NOMO-1 (cell line): ENCODE measurements around the gene TBK1.
"Not testable (repeated sequence)": the region's sequence is repeated elsewhere in the genome, so short reads cannot be mapped to it uniquely, and the experiment has no call there.

Experiments used
- DNase-seq, 2 experiments: peaks; one replicate each; lab custom pipeline; 2025; ENCODE audit not compliant: unreplicated experiment in 2 of 2; lab: John Stamatoyannopoulos, UW

Gene TBK1

DNA sequence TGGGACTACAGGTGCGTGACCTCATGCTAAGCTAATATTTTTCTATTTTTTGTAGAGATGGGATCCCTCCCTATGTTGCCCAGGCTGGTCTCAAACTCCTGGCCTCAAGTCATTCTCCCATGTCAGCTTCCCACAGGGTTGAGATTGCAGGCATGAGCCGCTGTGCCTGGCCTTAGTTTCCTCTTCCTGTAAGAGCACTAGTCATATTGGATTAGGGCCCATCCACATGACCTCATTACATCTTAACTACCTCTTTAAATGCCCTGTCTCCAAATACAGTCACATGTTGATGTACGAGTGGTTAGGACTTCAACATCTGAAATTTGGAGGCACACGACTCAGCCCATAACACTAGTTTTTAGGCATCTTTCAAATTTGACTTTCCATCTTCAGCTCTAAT, 86.2 kb downstream of the TBK1 start:
- DNase-seq = no peak

DNA sequence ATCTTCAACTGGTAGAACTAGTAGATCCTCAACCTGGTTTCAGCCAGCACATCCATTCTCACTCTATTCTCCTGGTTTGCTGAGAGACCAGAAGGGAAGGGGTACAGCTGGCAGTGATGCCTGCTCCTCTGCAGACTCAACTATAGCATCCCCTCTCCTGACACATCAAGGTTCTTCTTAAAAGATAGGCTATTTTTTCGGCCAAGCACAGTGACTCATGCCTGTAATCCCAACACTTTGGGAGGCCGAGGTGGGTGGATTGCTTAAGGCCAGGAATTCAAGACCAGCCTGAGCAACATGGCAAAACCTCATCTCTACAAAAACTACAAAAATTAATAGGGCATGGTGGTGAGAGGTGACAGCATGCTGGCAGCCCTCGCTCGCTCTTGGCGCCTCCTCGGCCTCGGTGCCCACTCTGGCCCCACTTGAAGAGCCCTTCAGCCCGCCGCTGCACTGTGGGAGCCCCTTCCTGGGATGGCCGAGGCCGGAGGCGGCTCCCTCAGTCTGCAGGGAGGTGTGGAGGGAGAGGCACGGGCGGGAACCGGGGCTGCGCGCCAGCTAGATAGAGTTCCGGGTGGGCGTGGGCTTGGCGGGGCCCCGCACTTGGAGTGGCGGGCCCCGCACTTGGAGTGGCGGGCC, 90.6 kb downstream of the TBK1 start:
- DNase-seq = not testable (repeated sequence)

DNA sequence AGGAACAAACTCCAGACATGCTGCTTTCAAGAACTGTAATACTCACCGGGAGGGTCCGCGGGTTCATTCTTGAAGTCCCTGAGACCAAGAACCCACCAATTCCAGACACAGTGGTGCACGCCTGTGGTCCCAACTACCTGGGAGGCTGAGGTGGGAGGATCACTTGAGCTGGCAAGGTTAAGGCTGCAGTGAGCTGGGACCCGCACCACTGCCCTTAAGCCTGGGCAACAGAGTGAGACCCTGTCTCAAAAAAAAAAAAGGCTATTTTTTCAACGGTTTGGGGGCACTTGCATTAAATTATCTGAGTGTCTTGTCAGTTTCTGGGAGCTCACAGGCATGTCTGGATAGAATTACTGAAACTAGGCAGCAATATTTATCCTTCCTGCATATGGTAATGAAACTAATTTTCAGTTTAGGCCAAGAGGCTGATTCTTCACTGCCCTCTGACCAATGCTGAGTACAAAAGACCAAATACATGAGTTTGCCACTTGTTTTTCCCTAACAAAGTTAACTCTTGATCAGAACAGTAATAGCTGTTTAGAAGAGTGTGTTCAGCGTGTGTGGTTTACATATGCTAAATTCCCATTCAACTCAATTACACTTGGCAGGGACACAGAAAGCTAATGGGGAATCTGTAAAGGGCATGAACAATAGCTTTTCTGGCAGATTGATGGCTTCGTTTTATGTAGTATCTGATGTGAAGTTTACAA, 92.6 kb downstream of the TBK1 start:
- no peak for DNase-seq

DNA sequence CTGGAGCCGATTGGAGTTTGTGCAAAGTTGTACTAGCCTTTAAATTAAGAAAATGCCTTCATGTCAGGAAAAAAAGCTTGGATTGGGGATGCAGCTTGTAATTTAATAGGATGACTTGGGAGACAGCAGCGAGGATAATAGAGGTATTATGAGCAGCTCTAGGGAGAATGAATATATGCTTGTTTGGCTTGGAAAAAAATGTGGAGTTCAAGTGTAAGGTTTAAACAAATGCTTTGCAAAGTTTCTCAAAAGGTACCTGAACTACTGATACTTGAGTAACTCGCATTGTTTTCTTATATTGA, 93.1 kb downstream of the TBK1 start:
- DNase-seq = no peak

DNA sequence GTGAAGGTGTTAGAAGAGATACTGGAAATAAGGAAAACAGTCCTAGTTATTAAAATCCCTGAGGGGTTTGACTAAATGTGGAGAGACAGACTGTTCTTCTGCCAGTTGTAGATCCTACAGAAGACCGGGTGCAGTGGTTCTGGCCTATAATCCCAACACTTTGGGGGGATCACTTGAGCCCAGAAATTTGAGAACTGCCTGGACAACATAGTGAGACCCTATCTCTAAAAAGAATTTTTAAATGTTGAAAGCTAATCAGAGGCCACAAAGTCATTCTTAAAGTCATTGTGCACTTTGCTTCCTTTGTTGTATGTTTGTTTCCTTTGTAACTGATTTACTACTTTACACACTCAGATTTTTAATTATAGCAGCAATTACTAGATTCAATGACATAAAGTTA, 97.2 kb downstream of the TBK1 start:
- DNase-seq = no peak

DNA sequence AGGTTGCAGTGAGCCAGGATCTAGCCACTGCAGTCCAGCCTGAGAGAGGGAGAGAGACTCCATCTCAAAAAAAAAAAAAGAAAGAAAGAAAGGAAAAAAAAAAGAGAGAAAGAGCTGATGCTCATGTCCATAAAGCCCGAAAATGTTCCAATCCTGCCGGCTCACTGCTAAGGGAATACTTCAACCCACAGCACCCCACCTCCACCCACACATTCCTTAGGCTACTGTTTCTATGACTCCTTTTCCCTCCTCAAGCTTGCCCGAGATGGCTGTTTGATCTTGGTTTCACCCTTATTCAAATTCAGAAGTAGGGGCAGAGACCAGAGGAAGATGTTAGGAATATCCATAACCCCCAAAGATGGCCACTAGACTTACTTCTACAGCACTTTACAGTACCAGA, 98.8 kb downstream of the TBK1 start:
- no peak for DNase-seq

DNA sequence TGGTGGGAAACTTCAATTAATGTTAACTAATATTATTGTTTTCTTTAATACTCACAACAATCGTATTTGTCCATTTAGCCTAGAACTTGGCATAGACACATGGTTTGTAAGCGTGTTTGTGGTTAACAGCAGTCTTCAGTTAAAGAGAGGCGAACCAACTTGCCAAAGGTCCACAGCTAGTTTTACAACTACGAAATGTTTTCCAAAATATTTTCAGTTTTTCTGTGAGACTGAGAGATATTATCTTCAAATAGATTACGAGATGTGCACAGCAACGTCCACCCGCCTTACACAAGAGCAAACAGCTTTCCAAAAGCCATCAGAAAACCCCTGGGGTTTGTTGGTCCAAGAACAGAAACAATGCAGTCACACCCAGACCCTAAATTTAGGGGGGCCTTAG, 99.8 kb downstream of the TBK1 start:
- DNase-seq = no peak
